SH-SY5Y (cell line): ENCODE results near the gene PARN.

ENCODE experiments used
- GATA2 ChIP-seq: IDR thresholded peaks from 2 replicates; pipeline ENCODE4 v1.6.1; 2011; ENCODE audit warnings: mild to moderate bottlenecking, low read depth, low read length
- GATA3 ChIP-seq: IDR thresholded peaks from 2 replicates; pipeline ENCODE4 v1.6.1; 2011; ENCODE audit warnings: low read depth, mild to moderate bottlenecking, low read length, moderate library complexity

DNA sequence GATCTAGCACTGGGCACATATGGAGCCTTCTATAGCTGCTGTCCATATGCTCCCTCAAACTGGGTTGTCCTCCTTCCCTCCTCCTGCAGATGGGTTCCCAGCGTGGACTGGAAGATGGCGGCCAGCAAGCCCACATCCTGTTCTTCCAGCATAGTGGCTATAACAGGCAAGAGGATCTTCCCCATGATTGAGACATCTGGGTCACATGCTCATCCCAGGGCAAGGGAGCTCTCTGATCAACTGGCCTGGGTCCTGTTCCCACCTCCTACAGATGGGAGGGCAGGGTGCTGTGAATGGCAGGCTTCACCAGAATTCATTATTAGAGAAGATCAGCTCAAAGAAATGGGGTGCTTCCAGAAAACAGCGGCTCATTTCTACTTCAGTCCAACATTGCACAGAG, 210.2 kb downstream of the PARN start:
- TF ChIP-seq GATA3 (no peak), GATA2 (no peak)
